GM19468 (cell line): ENCODE data around the gene FBXL16.

ENCODE experiments used
- ATAC-seq: cut with Tn5 transposase; IDR thresholded peaks from one replicate; pipeline ENCODE4 v1.9.1; 2021; ENCODE audit warnings: mild to moderate bottlenecking, moderate library complexity, moderate number of reproducible peaks; ENCODE audit not compliant: unreplicated experiment; ENCODE audit errors: extremely low read depth

FBXL16 gene

DNA sequence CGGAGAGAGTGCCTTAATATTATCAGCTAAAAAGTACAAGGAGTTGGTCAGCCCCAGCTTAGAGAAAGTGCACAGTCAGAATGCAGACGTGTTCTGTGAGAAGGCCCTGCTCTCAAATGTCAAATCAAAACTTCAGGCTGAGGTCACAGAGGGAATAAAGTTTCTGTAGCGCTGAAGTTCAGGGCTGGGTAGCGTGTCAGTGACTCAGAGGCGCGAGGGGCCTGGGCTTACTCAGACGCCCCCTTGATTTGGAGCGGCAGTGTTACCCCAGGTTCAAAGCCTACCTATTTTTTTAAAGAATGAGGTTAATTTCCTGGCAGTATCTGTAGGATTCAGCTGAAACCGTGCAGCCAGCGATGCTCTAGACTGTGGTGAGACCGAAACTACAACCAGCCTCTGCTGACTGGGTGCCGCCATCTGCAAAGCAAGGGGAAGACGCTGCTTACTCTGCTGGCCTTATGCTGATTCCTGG lies 30.4 kb upstream of the FBXL16 start:
- ATAC-seq, result no peak

DNA sequence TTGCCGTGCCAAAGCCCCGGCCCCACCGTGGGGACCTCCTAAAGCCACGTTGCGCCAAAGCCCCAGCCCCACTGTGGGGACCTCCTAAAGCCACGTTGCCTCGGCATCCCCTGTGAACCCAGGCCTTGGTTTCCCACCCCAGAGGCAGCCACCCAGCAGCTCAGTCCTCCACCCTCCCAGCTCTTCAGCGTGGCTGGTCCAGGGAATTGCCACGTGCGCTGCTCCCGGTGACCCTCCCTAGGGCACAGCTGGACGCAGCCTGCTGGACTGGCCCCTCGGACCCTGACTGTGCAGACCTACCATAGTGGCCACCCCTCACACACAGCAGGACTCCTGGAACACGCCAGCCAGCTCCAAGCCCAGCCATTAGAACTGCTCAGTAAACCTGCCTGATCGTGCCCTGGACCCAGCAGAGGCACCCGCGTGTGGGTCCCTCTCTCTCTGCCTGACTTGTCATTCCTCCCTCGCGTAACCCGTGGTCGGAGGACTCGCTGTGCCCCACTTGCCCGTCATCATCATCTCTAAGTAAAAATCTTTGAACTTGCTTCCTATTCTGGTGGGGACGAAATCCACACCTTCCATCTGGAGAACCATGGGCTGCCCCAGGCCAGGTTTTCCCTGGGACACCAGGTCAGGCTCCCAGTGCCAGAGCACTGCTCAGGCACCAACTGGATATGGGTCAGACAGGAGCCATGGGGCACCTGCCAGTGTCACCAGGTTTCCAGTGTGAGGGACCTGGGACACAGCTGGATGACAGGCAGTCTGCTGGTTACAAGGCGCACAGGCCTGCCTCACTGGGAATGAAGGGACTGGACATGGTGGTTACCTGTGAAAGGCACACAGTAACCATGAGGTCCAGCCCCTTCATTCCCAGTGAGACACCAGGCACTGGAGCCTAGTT lies 29.6 kb upstream of the FBXL16 start:
- no peak for ATAC-seq

DNA sequence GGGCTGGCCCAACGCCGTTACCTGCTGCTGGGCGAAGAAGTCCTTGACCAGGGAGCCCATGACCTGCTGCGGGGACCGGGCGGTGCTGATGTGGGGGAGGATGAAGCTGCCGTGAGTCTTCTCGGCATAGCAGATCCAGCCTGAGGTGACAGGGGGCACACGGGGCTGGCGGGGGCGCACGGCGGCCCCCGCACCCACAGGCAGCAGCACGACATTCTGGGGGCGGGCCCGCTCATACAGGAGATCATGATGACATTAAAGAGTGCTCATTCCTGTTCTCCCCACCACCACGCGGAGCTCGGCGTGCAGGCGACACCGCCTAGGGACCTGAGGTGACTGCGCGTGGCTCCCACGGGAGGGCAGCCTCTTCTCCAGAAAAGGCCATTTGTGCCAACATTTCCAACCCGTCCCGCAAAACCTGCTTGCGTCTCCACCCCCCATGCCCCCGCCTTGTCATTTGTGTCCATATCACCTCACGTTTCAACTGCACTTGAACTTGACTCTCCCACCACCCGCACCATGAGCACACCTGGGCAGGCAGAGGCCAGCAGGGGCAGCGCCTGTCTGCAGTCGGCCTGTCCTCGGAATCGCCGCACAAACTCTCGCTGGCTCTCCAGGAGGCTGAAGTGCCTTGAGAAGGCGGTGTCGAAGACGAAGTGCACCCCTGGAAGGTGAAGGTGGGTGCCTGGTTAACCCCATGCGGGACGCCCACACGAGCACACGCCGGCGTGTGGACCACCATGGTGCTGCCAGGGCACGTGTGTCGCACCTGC lies 28.8 kb upstream of the FBXL16 start:
- ATAC-seq, result no peak

DNA sequence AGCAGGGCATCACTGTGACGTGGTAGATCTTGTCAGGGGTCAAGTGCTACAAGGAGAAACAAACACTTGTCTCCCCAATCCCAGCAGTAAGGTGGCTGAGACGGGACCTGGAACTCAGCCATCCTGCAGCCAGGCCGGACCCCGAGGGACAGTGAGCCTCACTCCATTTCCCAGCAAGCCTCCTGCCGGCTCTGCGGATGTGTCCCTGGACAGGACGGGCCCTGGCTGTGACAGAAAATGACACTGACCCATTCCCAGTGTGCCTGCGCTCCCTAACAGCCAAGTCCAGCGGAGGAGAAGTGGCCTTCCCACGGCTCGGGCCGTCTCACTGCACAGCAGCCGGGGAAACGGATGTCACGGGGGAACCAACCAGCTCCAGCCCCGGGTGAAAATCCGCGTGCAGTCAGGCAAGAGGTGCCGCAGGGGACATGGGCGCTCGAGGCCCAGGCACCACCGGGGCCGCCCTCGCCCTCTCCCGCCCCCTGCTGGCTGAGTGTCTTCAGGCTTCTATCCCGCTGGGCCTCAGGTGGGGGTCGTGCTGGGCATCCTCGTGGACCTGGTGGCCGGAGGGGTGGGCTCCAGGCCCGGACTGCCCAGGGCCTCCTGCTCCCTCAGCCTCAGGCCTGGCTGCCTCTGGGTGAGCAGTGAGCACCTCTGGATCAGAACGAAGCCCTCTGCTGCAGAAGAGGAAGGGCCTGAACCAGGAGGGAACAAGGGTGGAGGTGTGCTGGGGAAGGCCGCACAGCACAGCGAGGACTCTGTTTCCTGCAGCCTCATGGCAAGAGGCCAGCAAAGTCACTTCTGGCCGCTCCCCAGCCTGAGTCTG lies 28.0 kb upstream of the FBXL16 start:
- ATAC-seq, result no peak

DNA sequence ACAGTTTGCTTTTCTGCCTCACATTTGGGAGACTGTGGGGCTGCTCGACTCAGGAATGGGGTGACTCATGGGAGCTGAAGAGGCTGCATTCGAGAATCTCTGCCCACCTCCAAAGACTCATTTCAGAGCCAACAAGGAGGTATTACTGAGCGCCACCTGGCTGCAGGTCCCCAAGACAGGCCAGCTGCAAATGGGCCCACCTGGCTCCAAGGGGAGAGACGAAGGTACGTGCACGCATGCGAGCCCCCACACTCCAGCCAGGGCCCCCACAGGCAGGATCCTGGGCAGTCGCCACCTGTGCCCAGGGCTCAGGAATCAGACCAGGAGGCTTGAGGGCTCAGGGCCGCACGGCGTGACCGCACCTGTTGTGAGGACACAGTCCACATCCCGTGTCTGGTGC lies 27.3 kb upstream of the FBXL16 start:
- ATAC-seq, result no peak

DNA sequence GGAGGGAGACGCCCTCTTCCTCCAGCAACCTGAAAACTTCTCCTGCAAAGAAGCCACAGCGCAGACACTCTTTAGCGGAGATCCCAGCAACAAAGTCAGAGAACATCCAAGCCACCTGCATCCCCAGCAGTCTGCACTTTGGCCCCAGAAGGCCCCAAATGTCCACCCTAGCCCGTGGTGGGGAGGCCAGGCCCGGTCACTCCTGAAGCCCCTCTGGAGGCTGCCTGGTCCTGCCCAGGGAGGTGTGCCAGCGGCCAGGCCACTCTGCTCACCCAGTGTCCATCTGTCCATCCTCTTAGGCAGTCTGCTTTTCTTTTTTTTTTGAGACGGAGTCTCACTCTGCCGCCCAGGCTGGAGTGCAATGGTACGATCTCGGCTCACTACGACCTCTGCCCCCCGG lies 26.7 kb upstream of the FBXL16 start:
- no peak for ATAC-seq

DNA sequence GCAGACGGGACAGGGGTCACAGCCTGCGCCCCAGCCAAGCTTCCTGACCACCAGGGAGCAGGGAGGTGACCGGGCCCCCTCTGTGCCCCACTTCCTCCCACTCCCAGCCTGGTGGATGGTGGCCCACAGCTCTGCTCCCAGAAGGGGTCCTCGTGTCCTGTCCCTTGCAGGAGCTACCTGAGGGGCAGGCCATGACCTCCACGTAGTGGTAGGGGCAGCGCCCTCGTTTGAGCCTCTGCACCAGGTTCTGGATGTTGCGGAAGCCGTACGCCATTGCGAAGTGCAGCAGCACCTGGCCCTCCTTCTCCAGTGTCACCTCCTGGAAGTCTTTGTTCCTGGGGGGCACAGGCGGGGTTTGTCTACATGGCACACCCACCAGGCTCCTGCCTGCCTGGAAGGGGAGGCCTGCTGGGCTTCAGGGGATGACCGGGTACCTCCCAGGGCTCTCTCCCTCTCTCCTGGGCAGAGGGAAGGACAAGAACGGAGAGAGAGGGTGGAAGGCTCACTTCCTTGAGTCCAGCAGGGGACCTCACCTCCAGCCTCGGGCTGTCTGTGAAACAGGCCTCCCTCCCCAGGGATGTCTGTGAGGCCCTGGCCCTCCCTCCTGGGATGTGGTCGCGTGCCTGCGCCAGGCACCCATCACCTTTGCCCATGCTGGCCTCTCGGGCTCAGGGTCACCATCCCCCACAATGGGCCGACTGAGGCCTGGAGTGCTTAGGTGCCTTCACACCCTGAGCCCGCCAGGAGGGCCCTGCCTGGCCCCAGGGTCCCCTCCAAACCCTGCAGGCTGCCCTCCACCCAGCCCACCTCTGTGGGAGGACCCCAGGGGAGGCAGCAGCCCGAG lies 25.3 kb upstream of the FBXL16 start:
- no peak for ATAC-seq

DNA sequence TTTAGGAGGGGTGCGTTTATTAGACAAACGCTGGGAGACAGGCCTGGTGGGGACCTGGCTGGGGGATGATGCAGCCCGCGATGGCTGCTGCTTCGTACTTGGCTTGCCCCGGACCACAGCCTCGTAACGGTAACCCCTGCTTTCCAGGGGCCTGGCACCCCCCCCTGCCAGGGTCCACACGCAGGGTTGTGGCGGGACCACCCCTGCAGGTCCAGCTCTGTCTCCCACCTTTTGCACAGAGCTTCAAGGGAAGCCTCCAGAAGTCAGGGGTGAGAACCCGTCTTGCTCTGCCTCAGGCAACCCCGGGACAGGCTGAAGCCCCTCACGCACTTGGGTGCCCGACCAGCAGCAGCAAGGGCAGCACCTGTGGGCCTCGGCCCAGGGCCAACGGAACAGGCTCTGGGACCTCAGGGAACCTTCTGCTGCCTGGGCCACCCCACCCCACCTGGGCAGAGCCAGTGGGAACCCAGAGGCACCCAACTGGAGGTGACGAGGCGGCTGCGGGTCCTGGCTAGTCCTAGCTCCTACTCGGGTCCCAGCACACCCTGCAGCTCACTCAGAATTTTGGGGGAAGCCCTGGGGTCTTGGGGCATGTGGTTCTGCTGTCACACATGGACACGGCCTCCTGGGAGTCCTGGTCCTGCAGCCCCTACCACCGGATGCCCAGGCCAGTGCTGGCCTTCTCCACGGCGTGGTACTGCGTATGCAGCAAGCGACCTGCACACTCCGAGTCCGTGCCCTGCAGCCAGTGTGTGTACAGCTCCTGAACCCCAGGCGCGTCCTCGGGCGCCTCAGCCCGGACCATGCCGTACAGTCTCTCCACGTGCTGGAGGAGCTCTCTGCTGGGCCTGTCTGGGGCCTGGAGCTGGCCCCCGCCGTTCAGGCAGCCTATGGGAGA lies 24.4 kb upstream of the FBXL16 start:
- ATAC-seq, result no peak

DNA sequence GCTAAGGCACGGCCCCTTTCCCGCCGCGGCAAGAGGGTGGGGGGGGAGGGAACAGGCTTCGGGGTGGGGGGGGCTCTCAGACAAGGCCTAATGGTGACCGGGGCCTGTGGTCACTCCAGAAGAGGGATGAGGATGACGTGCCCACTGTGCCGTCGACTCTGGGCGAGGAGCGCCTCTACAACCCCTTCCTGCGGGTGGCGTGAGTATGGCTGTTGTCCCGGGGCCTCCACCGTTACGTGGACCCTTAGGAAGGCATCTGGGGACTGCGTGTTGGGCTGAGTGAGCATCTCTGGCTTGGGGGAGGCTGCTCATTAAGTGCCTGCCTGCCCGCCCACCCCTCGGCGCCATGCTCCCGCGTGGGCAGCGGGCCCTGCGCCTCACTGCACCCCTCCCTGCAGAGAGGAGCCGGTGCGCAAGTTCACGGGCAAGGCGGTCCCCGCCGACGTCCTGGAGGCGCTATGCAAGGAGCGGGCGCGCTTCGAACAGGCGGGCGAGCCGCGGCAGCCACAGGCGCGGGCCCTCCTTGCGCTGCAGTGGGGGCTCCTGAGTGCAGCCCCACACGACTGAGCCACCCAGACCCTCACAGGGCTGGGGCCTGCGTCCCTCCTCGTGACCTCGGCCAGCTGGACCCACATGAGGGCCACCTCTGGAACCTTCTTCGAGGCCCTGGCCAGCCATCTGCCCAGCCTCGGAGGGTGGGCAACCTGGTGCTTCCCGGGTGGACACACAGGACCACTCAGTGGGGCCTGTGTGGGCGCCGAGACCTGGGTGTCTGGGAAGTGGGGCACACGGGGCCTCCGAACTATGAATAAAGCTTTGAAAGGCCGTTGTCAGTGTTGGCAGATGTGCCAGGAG lies 23.5 kb upstream of the FBXL16 start:
- no peak for ATAC-seq

DNA sequence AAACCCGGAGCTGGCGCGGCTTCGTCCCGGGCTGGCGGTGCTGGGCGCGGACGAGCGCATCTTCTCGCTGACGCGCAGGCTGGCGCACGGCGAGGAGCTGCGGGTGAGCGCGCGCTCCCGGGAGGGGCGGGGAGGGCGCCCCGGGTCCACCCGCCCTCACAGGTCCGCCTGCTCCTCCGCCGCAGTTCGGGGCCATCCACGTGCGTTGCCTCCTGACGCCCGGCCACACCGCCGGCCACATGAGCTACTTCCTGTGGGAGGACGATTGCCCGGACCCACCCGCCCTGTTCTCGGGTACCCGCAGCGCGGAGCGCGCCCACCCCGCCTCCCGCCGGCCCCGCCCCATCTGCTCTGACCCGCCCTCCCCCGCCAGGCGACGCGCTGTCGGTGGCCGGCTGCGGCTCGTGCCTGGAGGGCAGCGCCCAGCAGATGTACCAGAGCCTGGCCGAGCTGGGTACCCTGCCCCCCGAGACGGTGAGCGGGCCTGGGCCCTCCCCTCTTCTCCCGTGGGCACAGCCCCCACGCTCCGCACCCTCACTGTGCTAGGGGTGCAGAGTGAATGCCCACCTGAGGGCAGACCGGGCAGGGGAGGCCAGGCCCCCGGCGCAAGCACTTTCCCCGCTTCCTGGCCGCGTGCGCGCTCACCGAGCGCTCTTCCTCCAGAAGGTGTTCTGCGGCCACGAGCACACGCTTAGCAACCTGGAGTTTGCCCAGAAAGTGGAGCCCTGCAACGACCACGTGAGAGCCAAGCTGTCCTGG lies 22.7 kb upstream of the FBXL16 start:
- ATAC-seq, result no peak

DNA sequence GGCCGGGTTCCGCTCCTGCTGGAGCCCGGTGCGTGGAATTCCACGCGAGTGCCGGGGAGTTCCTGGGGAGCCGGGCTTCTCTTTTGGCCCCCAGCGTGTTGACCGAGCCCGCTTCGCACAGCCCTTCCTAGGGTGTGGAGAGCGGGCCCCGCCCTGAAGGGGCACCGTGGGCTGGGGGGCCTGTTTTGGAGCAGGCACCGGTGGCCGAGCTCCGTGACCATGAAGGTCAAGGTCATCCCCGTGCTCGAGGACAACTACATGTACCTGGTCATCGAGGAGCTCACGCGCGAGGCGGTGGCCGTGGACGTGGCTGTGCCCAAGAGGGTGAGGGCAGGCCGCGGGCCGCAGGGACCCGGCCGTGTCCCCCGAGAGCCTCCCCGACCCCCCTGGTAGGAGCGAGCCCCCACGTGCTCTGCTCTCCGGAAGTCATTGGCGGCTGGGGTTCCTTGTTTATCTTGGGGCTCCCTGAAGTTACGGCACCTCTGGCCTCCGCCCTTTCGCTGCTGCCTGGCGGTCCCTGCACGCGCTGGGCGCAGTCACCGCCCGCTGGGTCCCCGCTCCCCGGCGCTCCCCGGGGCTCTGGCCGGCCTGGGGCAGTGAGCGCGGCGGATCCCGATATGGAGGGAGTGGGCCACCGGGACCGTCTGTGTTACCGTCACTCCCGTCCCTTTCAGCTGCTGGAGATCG lies 21.8 kb upstream of the FBXL16 start:
- ATAC-seq, result no peak

DNA sequence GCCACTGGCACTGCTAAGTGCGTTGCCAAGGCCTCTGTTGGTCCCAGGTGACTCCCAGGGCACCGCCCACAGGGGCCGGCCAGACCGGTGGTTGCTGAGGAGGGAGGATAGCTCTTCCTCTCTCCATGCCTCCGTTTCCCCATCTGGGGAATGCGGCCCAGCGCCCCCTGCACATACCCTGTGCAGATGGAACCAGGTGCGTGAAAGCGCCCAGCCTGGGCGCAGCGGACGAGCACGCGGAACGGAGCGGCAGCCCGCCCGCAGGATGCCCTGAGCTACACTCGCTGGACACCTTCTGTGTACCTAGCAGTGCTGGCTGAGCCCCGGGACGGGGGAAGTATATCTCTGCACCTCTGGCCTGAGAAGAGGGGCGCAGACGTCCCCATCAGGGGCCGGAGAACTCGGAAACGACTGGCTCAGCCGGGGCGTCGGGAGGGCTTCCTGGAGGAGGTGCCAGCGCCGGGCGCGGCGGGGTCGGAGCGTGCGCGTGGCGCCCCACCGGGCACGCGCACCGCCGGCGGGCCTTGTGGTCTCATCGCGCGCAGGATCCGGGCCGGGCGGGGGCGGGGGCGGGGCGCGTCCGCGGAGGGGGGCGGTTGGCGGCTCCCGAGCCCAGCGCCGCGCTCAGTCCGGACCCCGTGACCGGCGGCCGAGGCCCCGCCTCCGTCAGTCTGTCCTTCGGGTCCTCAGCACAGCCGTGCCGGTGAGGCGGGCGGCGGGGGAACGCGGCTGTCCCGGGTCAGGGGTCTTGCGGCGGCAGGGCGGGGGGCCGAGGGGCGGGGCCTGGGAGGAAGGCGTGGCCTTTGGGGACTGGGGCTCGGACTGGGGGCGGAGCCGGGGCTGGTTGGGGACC lies 21.1 kb upstream of the FBXL16 start, which contains the start of the genes CCDC78 and HAGHL:
TSS of gene CCDC78 (minus strand) at position 6 of the 853 bp plus-strand sequence. CDS start 76 bp downstream, outside the sequence.
TSS of gene HAGHL (plus strand) at position 669 of the 853 bp plus-strand sequence. CDS start 404 bp downstream, outside the sequence.
- no peak for ATAC-seq

DNA sequence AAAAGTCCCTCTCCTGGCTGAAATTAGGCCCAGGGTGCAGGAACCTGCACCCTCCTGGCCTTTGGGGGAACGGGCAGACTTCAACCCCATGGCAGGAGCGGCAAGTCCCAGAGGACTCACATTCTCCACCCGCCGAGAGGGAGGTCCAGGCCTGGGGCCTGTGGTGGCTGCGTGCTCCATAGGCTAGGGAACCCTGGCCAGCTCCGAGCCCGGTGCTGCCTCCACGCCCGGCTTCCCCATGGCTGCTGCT lies 20.5 kb upstream of the FBXL16 start:
- ATAC-seq, result no peak

DNA sequence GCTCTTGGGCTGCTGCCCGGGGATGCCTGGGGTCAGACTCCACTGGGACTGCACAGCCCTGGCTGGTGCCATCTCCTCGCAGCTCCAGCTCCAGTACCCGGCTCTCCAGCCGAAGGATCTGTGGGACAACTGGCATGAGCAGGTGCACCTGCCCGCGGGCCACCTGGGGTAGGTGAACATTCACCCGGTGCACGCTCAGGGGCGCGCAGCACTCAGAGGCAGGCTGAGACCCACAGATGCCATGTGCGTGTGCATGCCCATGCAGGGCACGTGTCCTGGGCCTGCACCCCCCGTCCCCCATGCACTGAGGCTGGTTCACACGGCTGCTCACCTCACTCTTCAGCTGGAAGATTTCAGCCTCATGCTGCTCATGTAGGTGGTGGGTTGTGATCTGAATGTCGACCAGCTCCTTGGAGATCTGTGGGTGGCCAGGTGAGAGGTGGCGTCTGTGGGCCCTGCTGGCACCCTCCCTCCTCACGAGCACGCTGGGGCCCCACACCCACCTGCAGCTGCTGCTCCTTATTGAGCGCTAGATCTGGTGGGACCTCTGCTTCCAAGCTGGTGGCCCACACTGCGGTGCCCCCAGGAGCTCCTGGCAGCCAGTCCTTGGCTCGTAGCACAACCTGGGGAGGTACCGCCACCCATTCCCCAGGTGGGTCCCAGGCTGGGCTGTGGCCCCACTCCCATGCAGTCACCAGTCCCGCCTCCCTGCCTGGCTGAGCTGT lies 20.0 kb upstream of the FBXL16 start:
- no peak for ATAC-seq

DNA sequence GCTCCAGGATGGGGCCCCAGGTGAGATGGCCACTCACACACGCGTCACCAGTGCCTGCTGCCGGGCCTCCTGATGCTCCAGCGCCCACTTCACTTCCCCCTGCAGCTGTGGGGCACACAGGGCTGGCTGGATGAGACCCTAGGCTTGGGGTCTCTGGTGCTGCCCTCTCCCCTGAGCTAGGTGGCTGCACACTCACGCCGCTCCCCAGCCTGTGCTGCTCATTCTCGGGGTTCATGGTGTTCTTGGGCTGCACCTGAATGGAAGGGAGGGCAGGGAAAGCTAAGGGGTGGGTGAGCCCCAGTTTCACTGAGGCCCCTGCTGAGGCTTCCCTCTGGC lies 19.4 kb upstream of the FBXL16 start:
- no peak for ATAC-seq
